Muscle layer of colon (tissue), 2 donors: ENCODE results near the gene OCA2.

Experiments
- H3K27ac ChIP-seq: one replicate; pipeline ENCODE4 v1.7.0; 2013; ENCODE audit warnings: low read depth, mild to moderate bottlenecking, low read length, moderate library complexity
- H3K27me3 ChIP-seq, 2 donors: one replicate each; pipeline ENCODE4 v1.7.0; 2013; ENCODE audit warnings: low read length in 2 of 2, mild to moderate bottlenecking in 2 of 2; ENCODE audit not compliant: insufficient read depth in 2 of 2, control insufficient read depth in 1 of 2
- H3K36me3 ChIP-seq: one replicate; pipeline ENCODE4 v1.7.0; 2013; ENCODE audit warnings: mild to moderate bottlenecking, low read length; ENCODE audit not compliant: insufficient read depth
- H3K4me1 ChIP-seq: one replicate; pipeline ENCODE4 v1.7.0; 2013; ENCODE audit warnings: mild to moderate bottlenecking, low read length; ENCODE audit not compliant: insufficient read depth
- H3K4me3 ChIP-seq, 2 donors: one replicate each; pipeline ENCODE4 v1.7.0; 2013; ENCODE audit warnings: low read length in 2 of 2, low read depth in 1 of 2, mild to moderate bottlenecking in 1 of 2, moderate library complexity in 1 of 2
- H3K9ac ChIP-seq: one replicate; pipeline ENCODE4 v1.7.0; 2013; ENCODE audit warnings: low read length
- H3K9me3 ChIP-seq: one replicate; pipeline ENCODE4 v1.7.0; 2013; ENCODE audit warnings: mild to moderate bottlenecking, low read length
- donor health status: abdominal sarcoma.
- donor health status: Adenocarcinoma of cecum.

OCA2 gene

GRCh38 chr15:28002867-28003266, 96.2 kb downstream of the OCA2 start:
- Histone ChIP-seq H3K4me3 (no peak overlapping the region), H3K4me1 (no peaks in the 10 kb centered on the region), H3K27me3 (no peaks in the 10 kb centered on the region), H3K27ac (no peak overlapping the region), H3K9me3 (no peaks in the 10 kb centered on the region), H3K9ac (no peak overlapping the region), H3K36me3 (no peaks in the 10 kb centered on the region)

- Histone ChIP-seq H3K4me3 (no peak overlapping the region), H3K9ac (no peak overlapping the region), H3K9me3 (no peaks in the 10 kb centered on the region), H3K27me3 (no peaks in the 10 kb centered on the region), H3K27ac (no peak overlapping the region), H3K36me3 (no peaks in the 10 kb centered on the region), H3K4me1 (no peaks in the 10 kb centered on the region)
Measured at GRCh38 chr15:28002136-28002861, 96.8 kb downstream of the OCA2 start.

GRCh38 chr15:28001641-28002040, 97.5 kb downstream of the OCA2 start:
- Histone ChIP-seq H3K27ac (no peak overlapping the region), H3K36me3 (no peaks in the 10 kb centered on the region), H3K9ac (no peak overlapping the region), H3K27me3 (no peaks in the 10 kb centered on the region), H3K4me3 (no peak overlapping the region), H3K4me1 (no peaks in the 10 kb centered on the region), H3K9me3 (no peaks in the 10 kb centered on the region)

GRCh38 chr15:27993996-27994780, 104.9 kb downstream of the OCA2 start:
- no peak overlapping the region for H3K4me3 ChIP-seq
- no peaks in the 10 kb centered on the region for H3K9me3 ChIP-seq
- H3K4me1 ChIP-seq = no peaks in the 10 kb centered on the region
- no peaks in the 10 kb centered on the region for H3K36me3 ChIP-seq
- H3K27ac ChIP-seq = no peak overlapping the region
- no peaks in the 10 kb centered on the region for H3K27me3 ChIP-seq
- H3K9ac ChIP-seq = no peak overlapping the region

- Histone ChIP-seq H3K9me3 (no peaks in the 10 kb centered on the region), H3K4me1 (no peaks in the 10 kb centered on the region), H3K27me3 (no peaks in the 10 kb centered on the region), H3K27ac (no peak overlapping the region), H3K9ac (no peak overlapping the region), H3K4me3 (no peak overlapping the region), H3K36me3 (no peaks in the 10 kb centered on the region)
Measured at GRCh38 chr15:27993544-27993943, 105.6 kb downstream of the OCA2 start.

- Histone ChIP-seq H3K27me3 (no peaks in the 10 kb centered on the region), H3K9ac (no peak overlapping the region), H3K36me3 (no peaks in the 10 kb centered on the region), H3K27ac (no peak overlapping the region), H3K4me3 (no peak overlapping the region), H3K9me3 (no peaks in the 10 kb centered on the region), H3K4me1 (no peaks in the 10 kb centered on the region)
Measured at GRCh38 chr15:27990521-27991515, 108.3 kb downstream of the OCA2 start.

GRCh38 chr15:27989838-27990237, 109.3 kb downstream of the OCA2 start:
- H3K9ac ChIP-seq = no peak overlapping the region
- H3K4me3 ChIP-seq = no peak overlapping the region
- no peaks in the 10 kb centered on the region for H3K36me3 ChIP-seq
- H3K9me3 ChIP-seq = no peaks in the 10 kb centered on the region
- H3K27me3 ChIP-seq = no peaks in the 10 kb centered on the region
- no peak overlapping the region for H3K27ac ChIP-seq
- H3K4me1 ChIP-seq = no peaks in the 10 kb centered on the region

GRCh38 chr15:27989427-27989826, 109.7 kb downstream of the OCA2 start:
- Histone ChIP-seq H3K4me3 (no peak overlapping the region), H3K9me3 (no peaks in the 10 kb centered on the region), H3K27me3 (no peaks in the 10 kb centered on the region), H3K4me1 (no peaks in the 10 kb centered on the region), H3K9ac (no peak overlapping the region), H3K36me3 (no peaks in the 10 kb centered on the region), H3K27ac (no peak overlapping the region)

- Histone ChIP-seq H3K9me3 (no peaks in the 10 kb centered on the region), H3K27ac (no peak overlapping the region), H3K27me3 (no peaks in the 10 kb centered on the region), H3K9ac (no peak overlapping the region), H3K4me1 (no peaks in the 10 kb centered on the region), H3K4me3 (no peak overlapping the region), H3K36me3 (no peaks in the 10 kb centered on the region)
Measured at GRCh38 chr15:27985099-27985498, 114.0 kb downstream of the OCA2 start.

- Histone ChIP-seq H3K36me3 (no peaks in the 10 kb centered on the region), H3K4me1 (no peaks in the 10 kb centered on the region), H3K27me3 (no peaks in the 10 kb centered on the region), H3K27ac (no peak overlapping the region), H3K9me3 (no peaks in the 10 kb centered on the region), H3K4me3 (no peak overlapping the region), H3K9ac (no peak overlapping the region)
Measured at GRCh38 chr15:27983496-27983895, 115.6 kb downstream of the OCA2 start.

GRCh38 chr15:27977696-27978095, 121.4 kb downstream of the OCA2 start:
- Histone ChIP-seq H3K4me3 (no peak overlapping the region), H3K27me3 (no peaks in the 10 kb centered on the region), H3K36me3 (no peaks in the 10 kb centered on the region), H3K9ac (no peak overlapping the region), H3K27ac (no peak overlapping the region), H3K4me1 (no peaks in the 10 kb centered on the region), H3K9me3 (no peaks in the 10 kb centered on the region)
